Activated CD4-positive, alpha-beta T cell treated with anti-CD3 and anti-CD28 coated beads for 48 hours (primary cell): ENCODE data around the gene FRAS1.
"Not testable (repeated sequence)": the region's sequence is repeated elsewhere in the genome, so short reads cannot be mapped to it uniquely, and the experiment has no call there.

Source experiments
- DNase-seq: peaks from one replicate; pipeline ENCODE4 v3.0.0-alpha.2; 2020

The FRAS1 gene

GRCh38 chr4:78476108-78476704 lies 419.1 kb downstream of the FRAS1 start:
- no peak for DNase-seq

- no peak for DNase-seq
Observed at GRCh38 chr4:78477276-78477675, 420.2 kb downstream of the FRAS1 start.

GRCh38 chr4:78478523-78478922 lies 421.4 kb downstream of the FRAS1 start:
- no peak for DNase-seq

- DNase-seq: no peak
Observed at GRCh38 chr4:78480286-78480685, 423.2 kb downstream of the FRAS1 start.

GRCh38 chr4:78481180-78481579 lies 424.1 kb downstream of the FRAS1 start:
- DNase-seq: no peak

GRCh38 chr4:78482281-78482680 lies 425.2 kb downstream of the FRAS1 start:
- no peak for DNase-seq

- no peak for DNase-seq
Observed at GRCh38 chr4:78483811-78484210, 426.7 kb downstream of the FRAS1 start.

- no peak for DNase-seq
Observed at GRCh38 chr4:78484574-78484973, 427.5 kb downstream of the FRAS1 start.

- no peak for DNase-seq
Observed at GRCh38 chr4:78493731-78494130, 436.6 kb downstream of the FRAS1 start.

- DNase-seq: no peak
Observed at GRCh38 chr4:78496021-78496643, 439.0 kb downstream of the FRAS1 start.

- DNase-seq: not testable (repeated sequence)
Observed at GRCh38 chr4:78506260-78506659, 449.1 kb downstream of the FRAS1 start.

- no peak for DNase-seq
Observed at GRCh38 chr4:78509043-78509442, 451.9 kb downstream of the FRAS1 start.

GRCh38 chr4:78510108-78510507 lies 453.0 kb downstream of the FRAS1 start:
- no peak for DNase-seq

GRCh38 chr4:78510681-78511080 lies 453.6 kb downstream of the FRAS1 start:
- no peak for DNase-seq

GRCh38 chr4:78512357-78512920 lies 455.3 kb downstream of the FRAS1 start:
- no peak for DNase-seq

GRCh38 chr4:78513411-78513975 lies 456.4 kb downstream of the FRAS1 start:
- no peak for DNase-seq

- DNase-seq: no peak
Observed at GRCh38 chr4:78517050-78517652, 460.0 kb downstream of the FRAS1 start.

GRCh38 chr4:78518561-78518960 lies 461.4 kb downstream of the FRAS1 start:
- DNase-seq: no peak

GRCh38 chr4:78519962-78520361 lies 462.8 kb downstream of the FRAS1 start:
- DNase-seq: no peak

- DNase-seq: no peak
Observed at GRCh38 chr4:78520808-78521226, 463.7 kb downstream of the FRAS1 start.

- no peak for DNase-seq
Observed at GRCh38 chr4:78524009-78524408, 466.9 kb downstream of the FRAS1 start.

- DNase-seq: no peak
Observed at GRCh38 chr4:78525559-78525958, 468.4 kb downstream of the FRAS1 start.

- no peak for DNase-seq
Observed at GRCh38 chr4:78527103-78527502, 470.0 kb downstream of the FRAS1 start.

GRCh38 chr4:78527555-78527954 lies 470.4 kb downstream of the FRAS1 start:
- DNase-seq: no peak
